GM10266 (cell line): ENCODE results near the gene DLST.

ENCODE experiments used
- DNase-seq: peaks from one replicate; pipeline ENCODE4 v3.0.0; 2012; ENCODE audit errors: extremely low spot score
- CTCF ChIP-seq: IDR thresholded peaks from 2 replicates; pipeline ENCODE4 v1.5.1; 2012; ENCODE audit warnings: mild to moderate bottlenecking, low read depth; ENCODE audit not compliant: control insufficient read depth, insufficient read depth; ENCODE audit errors: missing control alignments

Gene DLST

GRCh38 chr14:74897642-74898041 is 15.9 kb downstream of the DLST start:
- no peak for TF ChIP-seq CTCF
- no peak for DNase-seq

GRCh38 chr14:74898083-74898482 is 16.4 kb downstream of the DLST start:
- no peak for TF ChIP-seq CTCF
- DNase-seq: no peak

- no peak for TF ChIP-seq CTCF
- no peak for DNase-seq
Measured at GRCh38 chr14:74898694-74899093, 17.0 kb downstream of the DLST start.

GRCh38 chr14:74902941-74903705 is 21.4 kb downstream of the DLST start:
- no peak for DNase-seq
- no peak for TF ChIP-seq CTCF

- no peak for DNase-seq
- no peak for TF ChIP-seq CTCF
Measured at GRCh38 chr14:74904635-74905503, 23.2 kb downstream of the DLST start.

GRCh38 chr14:74905595-74906142 is 24.0 kb downstream of the DLST start:
- TF ChIP-seq CTCF: peak; percentile 92
- peak; percentile 75 for DNase-seq
